22Rv1 (cell line): ENCODE results near the gene OR10R2.
"Not testable (repeated sequence)": the region's sequence is repeated elsewhere in the genome, so short reads cannot be mapped to it uniquely, and the experiment has no call there.

Source experiments
- H3K27ac ChIP-seq: fragments of 450-650 bp; 2 replicates; pipeline ENCODE4 v1.5.1; 2017
- ZFX ChIP-seq: fragments of 450-650 bp; IDR thresholded peaks from 2 replicates; pipeline ENCODE4 v1.6.1; 2017; ENCODE audit warnings: antibody characterized with exemption, borderline replicate concordance
- TF ChIP-seq, protein P1 (sequence below): fragments of 450-650 bp; IDR thresholded peaks from 2 replicates; pipeline ENCODE4 v1.5.1; 2017; ENCODE audit warnings: mild to moderate bottlenecking

The OR10R2 gene

GRCh38 chr1:158471920-158472319, at the start of gene OR10R2:
OR10R2 (plus strand) TSS chr1:158472220; CDS start chr1:158472326, 106 bp downstream.
- no peak for TF ChIP-seq ZFX
- H3K27ac ChIP-seq = no peak within 1 kb of the TSS

GRCh38 chr1:158425027-158425426, 47.0 kb upstream of the OR10R2 start:
- no peak for TF ChIP-seq ZFX
- TF ChIP-seq, protein P1, sequence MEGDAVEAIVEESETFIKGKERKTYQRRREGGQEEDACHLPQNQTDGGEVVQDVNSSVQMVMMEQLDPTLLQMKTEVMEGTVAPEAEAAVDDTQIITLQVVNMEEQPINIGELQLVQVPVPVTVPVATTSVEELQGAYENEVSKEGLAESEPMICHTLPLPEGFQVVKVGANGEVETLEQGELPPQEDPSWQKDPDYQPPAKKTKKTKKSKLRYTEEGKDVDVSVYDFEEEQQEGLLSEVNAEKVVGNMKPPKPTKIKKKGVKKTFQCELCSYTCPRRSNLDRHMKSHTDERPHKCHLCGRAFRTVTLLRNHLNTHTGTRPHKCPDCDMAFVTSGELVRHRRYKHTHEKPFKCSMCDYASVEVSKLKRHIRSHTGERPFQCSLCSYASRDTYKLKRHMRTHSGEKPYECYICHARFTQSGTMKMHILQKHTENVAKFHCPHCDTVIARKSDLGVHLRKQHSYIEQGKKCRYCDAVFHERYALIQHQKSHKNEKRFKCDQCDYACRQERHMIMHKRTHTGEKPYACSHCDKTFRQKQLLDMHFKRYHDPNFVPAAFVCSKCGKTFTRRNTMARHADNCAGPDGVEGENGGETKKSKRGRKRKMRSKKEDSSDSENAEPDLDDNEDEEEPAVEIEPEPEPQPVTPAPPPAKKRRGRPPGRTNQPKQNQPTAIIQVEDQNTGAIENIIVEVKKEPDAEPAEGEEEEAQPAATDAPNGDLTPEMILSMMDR = no peak

GRCh38 chr1:158426137-158426536, 45.9 kb upstream of the OR10R2 start, which contains the start of gene OR10K2:
OR10K2 (minus strand) TSS chr1:158426237; CDS start chr1:158420866, 5,371 bp downstream.
- no peak for TF ChIP-seq ZFX
- TF ChIP-seq, protein P1 = no peak

More at GRCh38 chr1:158425027-158425426, 47.0 kb upstream of the OR10R2 start:
- H3K27ac ChIP-seq = no peak overlapping the region

GRCh38 chr1:158430163-158430562, 41.9 kb upstream of the OR10R2 start:
- not testable (repeated sequence) for H3K27ac ChIP-seq

More at GRCh38 chr1:158426137-158426536, 45.9 kb upstream of the OR10R2 start, which contains the start of gene OR10K2:
- H3K27ac ChIP-seq = no peak within 1 kb of the TSS

- TF ChIP-seq, protein P1 = no peak
- no peak for TF ChIP-seq ZFX
- H3K27ac ChIP-seq = no peak overlapping the region
Measured at GRCh38 chr1:158434741-158435140, 37.3 kb upstream of the OR10R2 start.

DNA sequence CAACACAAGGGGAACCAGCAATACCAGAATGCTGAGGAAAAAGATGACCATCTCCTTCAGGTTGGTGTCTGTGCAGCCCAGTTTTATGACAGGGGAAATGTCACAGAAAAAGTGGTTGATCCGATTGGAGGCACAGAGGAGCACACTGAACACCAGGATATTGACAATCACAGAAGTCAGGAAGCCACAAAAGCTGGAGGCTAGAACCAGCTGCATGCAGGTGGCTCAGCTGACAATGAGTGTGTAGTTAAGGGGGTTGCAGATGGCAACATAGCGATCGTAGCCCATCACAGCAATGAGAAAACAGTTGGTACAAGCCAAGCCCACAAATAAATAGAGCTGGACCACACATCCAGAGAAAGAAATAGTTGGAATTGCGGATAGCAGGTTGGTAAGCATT, 26.6 kb upstream of the OR10R2 start:
- no peak for TF ChIP-seq ZFX
- TF ChIP-seq, protein P1 = no peak
- H3K27ac ChIP-seq = no peak overlapping the region

DNA sequence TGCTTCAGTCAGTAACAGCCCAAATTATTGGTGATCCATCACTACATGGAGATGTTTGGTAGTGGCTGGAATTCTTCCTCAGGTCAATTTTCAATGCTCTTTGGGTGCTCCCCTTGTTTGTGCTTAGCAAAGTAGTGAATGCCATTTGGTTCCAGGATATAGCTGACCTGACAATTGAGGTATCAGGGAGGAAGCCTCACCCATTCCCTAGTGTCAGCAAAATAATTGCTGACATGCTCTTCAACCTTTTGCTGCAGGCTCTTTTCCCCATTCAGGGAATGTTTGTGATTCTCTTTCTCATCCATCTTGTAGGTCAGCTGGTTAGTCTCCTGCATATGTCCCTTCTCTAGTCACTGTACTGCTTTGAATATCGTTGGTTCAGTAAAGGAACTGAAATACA, 17.5 kb upstream of the OR10R2 start:
- no peak overlapping the region for H3K27ac ChIP-seq
- TF ChIP-seq ZFX = no peak
- TF ChIP-seq, protein P1 = no peak

DNA sequence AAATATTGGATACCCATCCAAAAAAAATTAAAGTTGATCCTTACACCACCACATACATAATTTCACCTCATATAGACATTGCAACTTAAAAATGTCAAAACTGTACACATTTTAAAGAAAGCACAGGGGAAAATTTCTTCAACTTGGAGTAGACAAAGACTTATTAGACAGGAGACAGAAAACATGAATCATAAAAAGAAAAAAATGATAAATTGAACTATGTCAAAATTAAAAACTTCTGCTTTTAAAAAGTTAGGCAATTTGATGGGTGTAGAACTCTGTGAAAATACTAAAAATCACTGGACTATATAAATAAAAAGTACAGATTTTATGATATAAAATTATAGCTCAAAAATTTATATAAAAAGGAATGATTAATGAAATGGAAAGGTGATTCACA, 14.8 kb upstream of the OR10R2 start:
- TF ChIP-seq, protein P1 = no peak
- TF ChIP-seq ZFX = no peak
- no peak overlapping the region for H3K27ac ChIP-seq
